ENCODE data around the gene HCFC1.

Gene HCFC1

DNA sequence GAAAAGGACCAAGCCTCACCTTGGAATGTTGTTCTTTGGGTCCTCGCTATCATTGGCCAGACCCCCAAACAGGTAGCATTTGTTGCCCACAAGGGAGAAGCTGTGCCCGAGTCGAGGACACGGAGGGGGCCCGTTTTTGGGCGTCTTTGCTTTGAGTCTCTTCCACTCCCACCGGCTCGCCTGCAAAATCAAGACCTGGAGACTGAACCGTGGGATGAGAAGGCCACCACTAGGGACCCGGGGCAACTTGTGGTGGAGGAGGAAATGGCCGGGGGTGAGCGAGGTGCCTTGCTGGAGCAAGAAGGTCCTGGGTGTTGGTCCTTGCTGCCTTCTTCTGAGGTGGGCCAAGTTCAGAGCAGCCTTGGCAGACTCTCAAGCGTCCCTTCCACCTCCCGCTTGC, 7.5 kb downstream of the HCFC1 start:
- no peak for TF ChIP-seq POLR2A (IDR thresholded peaks at IDR 0.05; ENCODE audit: low read depth, low read length)
- DNase-seq (ENCODE audit: insufficient read length, low spot score), result no peak
- no peak for FAIRE-seq

DNA sequence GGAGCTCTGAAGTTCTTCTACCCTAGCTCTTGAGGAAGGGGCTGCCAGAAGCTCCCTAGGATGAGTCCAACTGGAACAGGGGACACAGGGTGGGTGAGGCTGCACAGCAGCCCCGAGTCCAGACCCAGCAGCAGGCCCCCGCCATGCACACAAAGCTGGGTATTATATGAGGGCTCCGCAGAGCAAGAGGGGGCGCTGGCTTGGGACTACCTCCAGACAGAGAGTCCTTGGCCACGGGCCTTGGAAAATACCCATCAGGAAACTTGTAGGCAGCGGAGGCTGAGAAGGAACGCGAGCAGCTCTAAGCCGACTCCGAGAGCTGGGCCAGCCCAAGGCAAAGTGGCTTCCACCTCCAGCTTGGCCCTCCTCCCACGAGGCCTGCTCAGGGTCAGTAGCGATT, 8.1 kb downstream of the HCFC1 start:
- FAIRE-seq, result no peak
- no peak for DNase-seq (ENCODE audit: insufficient read length, low spot score)
- TF ChIP-seq POLR2A (IDR thresholded peaks at IDR 0.05; ENCODE audit: low read depth, low read length), result no peak

GRCh38 chrX:153961292-153961691, 10.3 kb downstream of the HCFC1 start:
- TF ChIP-seq POLR2A (IDR thresholded peaks at IDR 0.05; ENCODE audit: low read depth, low read length), result no peak
- DNase-seq (ENCODE audit: insufficient read length, low spot score) (no peak), FAIRE-seq (no peak)

DNA sequence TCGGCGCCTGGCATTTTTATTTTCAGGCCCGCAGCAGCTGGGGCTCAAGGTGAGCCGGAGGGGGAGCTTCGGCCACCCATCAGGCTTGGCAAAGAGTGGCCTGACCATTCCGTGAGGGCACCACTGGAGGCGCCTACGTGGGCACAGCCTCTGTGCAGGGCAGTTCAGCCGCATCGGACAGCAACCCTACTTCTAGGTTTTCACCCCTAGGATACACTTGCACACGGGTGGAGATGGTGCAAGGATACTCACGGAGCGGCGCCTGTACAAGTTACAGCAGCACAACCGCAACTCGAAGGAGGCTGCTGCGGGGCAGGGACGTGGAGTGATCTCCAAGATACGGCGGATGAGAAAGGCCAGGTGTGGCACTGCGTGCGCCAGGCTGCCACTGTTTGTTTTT, 10.8 kb downstream of the HCFC1 start:
- FAIRE-seq, result no peak
- no peak for TF ChIP-seq POLR2A (IDR thresholded peaks at IDR 0.05; ENCODE audit: low read depth, low read length)
- no peak for DNase-seq (ENCODE audit: insufficient read length, low spot score)

- no peak for TF ChIP-seq POLR2A (IDR thresholded peaks at IDR 0.05; ENCODE audit: low read depth, low read length)
- FAIRE-seq, result no peak
Measured at GRCh38 chrX:153960077-153960476, 11.5 kb downstream of the HCFC1 start.

DNA sequence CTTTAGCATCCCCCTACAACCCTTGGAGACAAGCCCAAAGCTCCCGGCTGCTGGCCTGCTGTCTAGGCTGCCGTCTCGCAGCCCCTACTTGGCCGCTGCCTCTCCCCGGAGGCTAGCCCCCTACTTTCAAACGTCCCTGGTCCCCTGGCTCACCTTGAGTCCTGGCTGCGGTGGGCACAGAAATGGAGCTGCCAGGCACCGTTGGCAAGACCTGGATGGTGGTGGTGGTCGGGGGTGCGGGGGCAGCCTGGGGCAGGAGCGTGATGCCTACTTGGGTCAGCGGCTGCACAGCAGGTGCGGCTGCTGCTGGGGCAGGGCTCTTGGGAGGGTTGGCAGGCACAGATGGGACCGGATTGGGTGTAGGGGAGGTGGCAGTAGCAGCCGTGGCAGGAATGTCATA, 12.0 kb downstream of the HCFC1 start:
- DNase-seq (ENCODE audit: insufficient read length, low spot score), result no peak
- no peak for FAIRE-seq
- TF ChIP-seq POLR2A (IDR thresholded peaks at IDR 0.05; ENCODE audit: low read depth, low read length), result no peak

More at GRCh38 chrX:153960077-153960476, 11.5 kb downstream of the HCFC1 start:
- DNase-seq (ENCODE audit: insufficient read length, low spot score), result no peak

GRCh38 chrX:153958605-153959004, 13.0 kb downstream of the HCFC1 start:
- FAIRE-seq (no peak), DNase-seq (ENCODE audit: insufficient read length, low spot score) (no peak)
- TF ChIP-seq POLR2A (IDR thresholded peaks at IDR 0.05; ENCODE audit: low read depth, low read length), result no peak

GRCh38 chrX:153957224-153957623, 14.4 kb downstream of the HCFC1 start:
- DNase-seq (ENCODE audit: insufficient read length, low spot score) (no peak), FAIRE-seq (no peak)
- TF ChIP-seq POLR2A (IDR thresholded peaks at IDR 0.05; ENCODE audit: low read depth, low read length), result no peak

- FAIRE-seq (no peak), DNase-seq (ENCODE audit: insufficient read length, low spot score) (no peak)
- no peak for TF ChIP-seq POLR2A (IDR thresholded peaks at IDR 0.05; ENCODE audit: low read depth, low read length)
Measured at GRCh38 chrX:153956044-153956907, 15.3 kb downstream of the HCFC1 start.

DNA sequence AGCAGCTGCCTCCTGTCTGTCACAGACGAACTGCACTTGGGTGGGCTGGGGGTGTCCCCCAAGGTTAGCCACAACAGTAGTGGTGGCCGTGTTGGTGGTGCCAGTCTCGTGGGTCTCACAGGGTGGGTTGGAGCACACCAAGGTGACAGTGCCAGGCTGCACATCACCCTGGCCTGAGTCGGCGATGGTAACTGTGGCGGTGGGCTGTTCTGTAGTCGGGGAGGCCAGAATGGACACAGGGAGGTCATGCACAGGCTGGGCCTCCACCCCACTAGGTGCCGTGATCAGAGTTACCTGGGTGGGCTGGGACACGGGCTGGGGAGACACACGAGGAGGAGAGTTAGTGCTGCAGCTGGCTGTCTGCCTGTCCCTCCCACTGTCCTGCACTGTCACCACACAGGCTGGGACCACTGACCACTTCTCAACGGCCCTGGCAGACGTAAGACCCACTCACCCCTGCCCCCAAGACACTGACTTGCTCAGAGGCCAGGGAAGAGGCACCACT, 16.3 kb downstream of the HCFC1 start:
- DNase-seq (ENCODE audit: insufficient read length, low spot score), result no peak
- no peak for FAIRE-seq
- TF ChIP-seq POLR2A (IDR thresholded peaks at IDR 0.05; ENCODE audit: low read depth, low read length), result no peak

DNA sequence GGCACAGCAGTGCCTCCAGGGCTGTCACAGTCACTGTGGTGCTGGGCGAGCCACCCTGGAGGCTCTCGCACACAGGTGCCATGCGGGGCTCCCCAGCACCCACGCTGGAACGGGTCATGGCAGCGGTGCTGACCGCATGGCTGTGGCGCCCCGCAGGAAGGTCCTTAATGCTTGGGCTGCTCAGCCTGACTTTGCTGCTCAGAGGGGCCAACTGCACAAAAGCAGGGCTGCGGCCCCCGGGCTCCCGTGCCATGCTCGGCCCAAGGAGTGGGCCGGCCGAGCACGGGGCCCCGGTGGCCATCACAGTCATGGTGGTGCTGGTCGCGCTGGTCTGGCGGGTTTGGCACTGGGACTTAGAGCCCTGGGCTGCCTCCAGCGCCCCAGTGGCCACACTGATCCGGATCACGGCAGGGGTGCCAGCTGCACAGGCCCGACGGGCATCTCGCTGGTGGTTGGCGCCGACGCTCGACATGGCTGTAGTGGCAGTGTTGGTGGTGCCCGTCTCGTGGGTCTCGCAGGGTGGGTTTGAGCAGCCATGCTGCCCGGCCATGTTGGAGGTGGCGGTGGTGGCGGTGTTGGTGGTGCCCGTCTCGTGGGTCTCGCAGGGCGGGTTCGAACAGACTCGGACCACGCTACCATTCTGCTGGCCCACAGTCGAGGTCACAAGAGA, 16.9 kb downstream of the HCFC1 start:
- FAIRE-seq, result no peak
- TF ChIP-seq POLR2A (IDR thresholded peaks at IDR 0.05; ENCODE audit: low read depth, low read length), result no peak
- DNase-seq (ENCODE audit: insufficient read length, low spot score), result no peak

GRCh38 chrX:153953892-153954557, 17.6 kb downstream of the HCFC1 start:
- no peak for FAIRE-seq
- DNase-seq (ENCODE audit: insufficient read length, low spot score), result no peak
- no peak for TF ChIP-seq POLR2A (IDR thresholded peaks at IDR 0.05; ENCODE audit: low read depth, low read length)

- no peak for TF ChIP-seq POLR2A (IDR thresholded peaks at IDR 0.05; ENCODE audit: low read depth, low read length)
- FAIRE-seq (no peak), DNase-seq (ENCODE audit: insufficient read length, low spot score) (peak; percentile 51)
Measured at GRCh38 chrX:153953342-153953830, 18.2 kb downstream of the HCFC1 start.
